Measurements from ENCODE around the gene DUSP2.

Gene DUSP2

DNA sequence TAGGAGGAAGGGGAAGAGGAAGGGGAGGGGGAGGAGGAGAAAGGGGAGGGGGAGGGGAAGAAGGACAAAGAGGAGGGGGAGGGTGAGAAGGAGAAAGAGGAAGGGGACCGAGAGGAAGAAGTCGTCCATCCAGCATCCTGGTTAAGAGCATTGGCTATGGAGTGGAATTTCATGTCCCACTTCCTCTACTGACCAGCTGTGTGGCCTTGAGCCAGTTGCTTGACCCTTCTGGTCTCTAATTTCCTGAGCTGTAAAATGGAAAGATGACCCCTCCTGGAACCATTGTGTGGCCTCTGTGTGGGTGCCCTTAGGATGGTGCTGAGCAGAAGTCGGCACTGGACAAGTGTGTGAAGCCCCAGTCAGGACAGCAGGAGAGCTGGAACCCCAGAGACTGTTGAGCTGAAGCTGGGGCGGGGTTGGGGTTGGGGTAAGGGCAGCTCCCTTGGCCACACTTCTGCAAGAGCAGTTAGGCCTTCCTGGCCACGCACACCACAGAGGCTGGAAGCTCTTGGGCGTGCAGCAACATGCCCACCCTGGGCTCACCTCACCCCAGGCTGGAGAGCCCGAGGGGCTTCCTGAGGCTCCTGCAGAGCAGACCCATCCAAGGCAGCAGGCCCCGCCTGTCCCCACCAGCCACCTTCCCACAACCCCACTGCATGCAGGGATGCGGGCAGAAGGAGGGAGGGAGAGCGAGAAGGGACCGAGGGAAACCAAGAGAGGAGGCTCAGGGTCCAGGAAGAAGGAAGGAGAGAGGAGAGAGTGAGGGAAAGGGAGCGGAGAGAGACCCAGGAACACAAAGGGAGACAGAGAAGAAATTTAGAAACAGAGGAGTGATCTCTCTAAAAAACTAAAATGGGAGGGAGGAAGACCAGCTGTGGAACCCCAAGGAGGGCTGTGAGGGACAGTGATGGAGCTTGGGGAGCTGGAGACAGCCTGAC is 45.1 kb downstream of the DUSP2 start:
- no peak for DNase-seq (ENCODE audit: low read depth)

DNA sequence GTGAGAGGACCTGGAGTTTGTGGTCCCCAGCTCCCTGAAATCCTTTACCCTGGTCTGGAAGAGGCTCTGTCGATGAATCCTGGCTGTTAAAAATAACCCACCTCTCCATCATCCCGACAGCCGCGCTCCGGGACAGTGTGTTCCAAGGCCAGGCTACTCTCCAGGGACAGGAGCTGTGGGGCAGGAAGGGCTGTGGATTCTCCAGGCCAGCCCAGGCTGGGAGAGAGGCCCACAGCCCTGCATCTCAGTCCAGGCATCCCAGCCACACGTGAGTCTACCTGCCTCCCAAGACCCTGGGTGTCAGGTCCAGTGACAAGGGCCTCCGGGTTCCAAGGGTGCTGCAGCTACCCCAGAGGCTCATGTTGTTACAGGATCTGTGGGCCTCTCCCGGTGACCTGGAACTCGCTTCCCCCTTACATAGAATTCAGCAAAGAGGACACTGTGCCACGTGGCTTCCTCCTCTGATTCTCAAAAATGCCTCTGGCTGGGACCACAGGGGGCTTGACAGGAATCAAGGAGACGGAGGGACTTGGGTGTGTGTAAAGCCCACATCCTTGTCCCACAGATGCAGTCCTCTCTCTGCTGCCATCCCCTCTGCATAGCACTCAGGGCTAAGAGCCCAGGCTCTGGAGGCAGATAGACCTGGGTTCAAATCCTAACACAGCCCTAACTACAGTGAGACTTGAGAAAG is 46.2 kb downstream of the DUSP2 start:
- no peak for DNase-seq (ENCODE audit: low read depth)

DNA sequence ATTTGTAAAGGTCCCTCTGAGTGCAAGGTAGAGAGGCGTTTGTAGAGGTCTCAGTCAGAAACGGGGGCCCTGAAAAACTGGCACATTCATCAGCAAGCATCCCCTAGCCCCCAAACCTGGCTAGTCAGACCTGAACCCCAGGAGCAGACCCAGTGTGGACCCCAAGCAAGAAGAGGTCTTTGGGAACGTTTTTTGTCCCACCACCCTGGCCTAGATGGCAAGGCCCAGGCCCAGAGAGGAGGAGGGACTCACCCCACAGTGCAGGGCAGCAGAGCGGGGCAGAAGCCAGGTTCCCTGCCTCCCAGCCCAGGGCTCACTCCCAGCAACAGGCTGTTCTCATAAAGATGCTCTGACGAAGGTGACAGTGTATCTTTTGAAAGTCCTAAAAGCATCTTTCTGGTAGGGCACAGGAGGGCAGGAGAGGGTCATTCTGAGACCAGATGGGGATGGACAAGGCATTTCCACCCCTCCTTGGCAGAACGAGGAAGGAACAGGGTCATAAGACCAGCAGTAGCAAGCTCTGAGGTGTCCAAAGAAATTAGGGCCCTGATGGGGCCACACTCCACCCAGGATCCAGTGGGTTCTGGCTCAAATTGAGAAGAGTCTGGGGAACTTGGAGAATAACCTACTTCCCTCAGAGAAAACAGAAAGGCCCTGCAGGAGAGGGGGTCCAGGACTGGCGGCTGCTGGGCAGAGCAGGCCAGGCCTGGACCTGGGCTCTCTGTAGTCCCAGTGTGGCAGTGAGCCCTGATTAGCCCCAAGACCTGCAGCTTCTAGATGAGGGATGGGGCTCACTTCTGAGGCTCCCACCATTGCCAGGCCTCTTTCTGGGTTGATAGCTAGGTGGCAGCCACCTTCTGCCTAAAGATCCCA is 47.1 kb downstream of the DUSP2 start:
- DNase-seq (ENCODE audit: low read depth): no peak

DNA sequence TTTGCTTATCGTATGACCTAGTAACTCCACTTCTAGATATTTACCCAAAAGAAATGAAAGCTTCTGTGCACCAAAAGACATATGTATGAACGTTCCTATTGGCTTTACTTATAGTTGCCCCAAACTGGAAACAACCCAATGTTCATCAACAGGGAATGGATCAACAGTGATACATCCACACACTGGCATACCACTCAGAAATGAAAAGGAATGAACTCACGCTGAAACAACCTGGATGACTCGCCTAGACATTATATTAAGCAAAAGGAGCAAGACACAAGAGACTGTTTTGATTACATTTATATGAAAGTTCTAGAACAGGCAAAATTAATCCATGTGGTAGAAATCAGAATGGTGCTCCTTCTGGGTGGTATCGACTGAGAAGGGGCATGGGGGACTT is 47.8 kb downstream of the DUSP2 start:
- no peak for DNase-seq (ENCODE audit: low read depth)

DNA sequence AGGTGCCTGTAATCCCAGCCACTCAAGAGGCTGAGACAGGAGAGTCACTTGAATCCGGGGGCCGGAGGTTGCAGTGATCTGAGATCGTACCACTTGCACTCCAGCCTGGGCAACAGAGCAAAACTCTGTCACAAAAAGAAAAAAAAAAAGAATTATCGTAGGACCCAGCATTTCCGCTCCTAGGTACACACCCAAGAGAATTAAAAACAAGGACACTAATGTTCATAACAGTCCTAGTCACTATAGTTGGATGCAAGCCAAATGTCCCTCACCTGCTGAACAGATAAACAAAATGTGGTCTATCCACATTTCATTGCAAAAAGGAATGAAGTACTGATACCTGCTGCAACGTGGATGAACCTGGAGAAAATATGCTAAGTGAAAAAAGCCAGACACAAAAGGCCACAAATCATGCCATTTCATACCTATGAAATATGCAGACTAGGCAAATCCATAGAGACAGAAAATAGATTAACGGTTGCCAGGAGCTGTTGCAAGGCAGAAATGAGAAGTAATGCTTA is 50.1 kb downstream of the DUSP2 start:
- DNase-seq (ENCODE audit: low read depth): no peak

DNA sequence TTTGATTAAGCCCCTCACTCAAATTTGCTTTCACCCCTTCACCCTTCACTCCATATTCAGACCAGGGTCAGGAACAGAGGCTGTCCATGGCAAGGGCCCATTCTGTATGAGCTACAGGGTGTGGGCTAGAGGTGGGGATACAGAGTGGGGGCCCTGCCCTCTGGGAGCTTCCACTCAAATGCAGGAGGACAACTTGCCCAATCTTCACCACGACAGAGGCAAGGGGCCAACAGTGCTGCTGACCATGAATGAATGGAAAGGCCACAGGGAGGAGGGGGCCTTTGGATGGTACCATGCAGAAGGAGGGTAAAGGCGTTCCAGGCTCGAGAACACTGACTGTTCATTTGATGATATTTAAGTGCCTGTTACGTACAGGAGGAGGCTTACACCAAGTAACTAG is 51.7 kb downstream of the DUSP2 start:
- no peak for DNase-seq (ENCODE audit: low read depth)
